HG02610 (cell line): ENCODE results near the gene TCN1.
"Not testable (repeated sequence)": the region's sequence is repeated elsewhere in the genome, so short reads cannot be mapped to it uniquely, and the experiment has no call there.

Experiments
- ATAC-seq: cut with Tn5 transposase; IDR thresholded peaks from one replicate; pipeline ENCODE4 v1.9.1; 2021; ENCODE audit warnings: mild to moderate bottlenecking, moderate library complexity; ENCODE audit not compliant: unreplicated experiment

TCN1 gene

DNA sequence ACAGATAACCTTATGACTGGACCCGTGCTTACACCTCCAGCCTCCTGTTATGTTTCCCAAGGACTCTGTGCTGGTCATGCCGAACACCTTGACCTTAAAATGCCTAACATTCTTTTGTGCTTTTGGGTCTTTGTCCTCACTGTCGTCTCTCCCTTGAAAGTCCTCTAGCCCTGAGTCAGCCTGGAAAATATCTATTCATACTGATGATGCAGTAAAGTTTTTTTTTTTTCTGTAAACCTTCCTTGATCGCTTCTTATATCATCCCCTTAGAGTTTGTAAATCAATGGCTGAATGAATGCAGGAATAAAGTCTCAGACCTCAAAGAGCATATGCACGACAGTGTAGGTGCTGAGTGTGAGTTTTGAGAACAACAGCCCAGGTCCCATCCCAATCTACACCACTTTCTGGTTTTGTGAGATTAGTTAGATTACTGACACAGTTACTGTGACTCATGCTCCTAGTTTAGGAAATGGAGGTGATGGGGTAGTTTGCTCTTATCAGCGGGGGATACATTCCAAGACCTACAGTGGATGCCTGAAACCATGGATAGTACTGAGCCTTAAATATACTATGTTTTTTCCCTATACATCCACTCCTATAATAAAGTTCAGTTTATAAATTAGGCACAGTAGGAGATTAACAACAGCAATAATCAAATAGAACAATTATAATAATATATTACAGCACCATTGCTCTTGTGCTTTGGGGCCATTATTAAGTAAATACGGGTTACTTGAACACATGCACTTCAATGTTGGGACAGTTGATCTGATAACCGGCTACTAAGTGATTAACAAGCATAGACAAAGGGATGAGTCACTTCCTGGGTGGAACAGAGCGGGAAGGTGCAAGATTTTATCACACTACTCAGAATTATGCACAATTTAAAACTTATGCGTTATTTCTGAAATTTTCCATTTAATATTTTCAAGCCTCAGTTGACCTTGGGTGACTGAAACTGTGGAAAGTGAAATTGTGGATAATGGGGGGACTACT, 8.6 kb downstream of the TCN1 start:
- no peak for ATAC-seq

DNA sequence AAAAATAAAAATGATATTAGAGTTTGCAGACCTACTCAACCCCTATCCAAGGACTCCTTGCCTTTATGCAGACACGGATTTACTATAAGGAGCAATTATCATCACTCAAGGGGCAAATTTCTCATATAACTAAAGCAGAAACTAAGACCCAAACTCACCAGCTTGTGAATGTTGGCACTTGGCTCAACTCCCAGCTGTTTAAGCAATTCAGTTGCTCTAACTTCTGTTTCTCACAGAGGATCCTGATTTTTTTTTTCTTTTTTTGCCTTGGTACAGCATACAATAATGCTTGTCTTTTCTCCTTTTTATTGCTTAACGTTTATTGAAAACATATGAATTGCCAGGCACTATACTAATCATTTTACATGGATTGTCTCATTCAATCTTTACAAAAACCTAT, 11.4 kb downstream of the TCN1 start:
- no peak for ATAC-seq

DNA sequence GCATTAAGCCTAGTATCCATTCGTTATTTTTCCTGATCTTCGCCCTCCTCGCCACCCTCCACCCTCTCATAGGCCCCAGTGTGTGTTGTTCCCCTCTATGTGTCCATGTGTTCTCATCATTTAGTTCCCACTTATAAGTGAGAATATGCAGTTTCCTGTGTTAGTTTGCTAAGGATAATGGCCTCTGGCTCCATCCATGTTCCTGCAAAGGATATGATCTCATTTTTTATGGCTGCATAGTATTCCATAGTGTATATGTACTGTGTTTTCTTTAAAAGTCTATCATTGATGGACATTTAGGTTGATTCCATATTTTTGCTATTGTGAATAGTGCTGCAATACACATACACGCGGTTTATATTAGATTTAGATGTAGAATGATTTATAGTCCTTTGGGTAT, 14.9 kb downstream of the TCN1 start:
- not testable (repeated sequence) for ATAC-seq

DNA sequence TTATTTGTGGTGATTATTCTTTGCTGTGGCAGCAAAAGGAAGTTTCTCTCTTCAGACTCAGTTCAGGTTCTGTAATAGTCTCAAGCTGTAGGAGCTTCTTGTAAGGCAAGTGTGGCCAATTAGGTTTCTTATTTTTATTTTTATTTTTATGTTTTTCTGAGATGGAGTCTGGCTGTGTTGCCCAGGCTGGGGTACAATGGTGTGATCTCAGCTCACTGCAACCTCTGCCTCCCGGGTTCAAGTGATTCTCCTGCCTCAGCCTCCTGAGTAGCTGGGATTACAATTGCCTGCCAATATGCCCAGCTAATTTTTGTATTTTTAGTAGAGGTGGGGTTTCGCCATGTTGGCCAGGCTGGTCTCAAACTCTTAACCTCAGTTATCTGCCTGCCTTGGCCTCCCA, 16.7 kb downstream of the TCN1 start:
- ATAC-seq, result not testable (repeated sequence)

GRCh38 chr11:59849129-59849528, 17.2 kb downstream of the TCN1 start:
- ATAC-seq, result no peak

DNA sequence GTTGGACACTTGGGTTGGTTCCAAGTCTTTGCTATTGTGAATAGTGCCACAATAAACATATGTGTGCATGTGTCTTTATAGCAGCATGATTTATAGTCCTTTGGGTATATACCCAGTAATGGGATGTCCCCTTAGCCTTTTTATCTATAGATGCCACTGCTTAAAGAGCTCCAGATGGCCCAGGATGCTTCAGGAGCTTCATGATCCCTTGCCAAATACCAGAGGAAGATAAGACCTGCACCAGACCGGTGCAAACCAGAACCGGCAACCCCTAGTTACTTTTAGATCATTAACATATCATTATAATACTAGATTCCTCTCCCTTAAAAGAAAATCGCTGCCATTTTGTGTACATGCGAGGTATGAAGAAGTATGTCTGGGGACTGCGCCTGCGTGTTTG, 17.8 kb downstream of the TCN1 start:
- ATAC-seq, result not testable (repeated sequence)

DNA sequence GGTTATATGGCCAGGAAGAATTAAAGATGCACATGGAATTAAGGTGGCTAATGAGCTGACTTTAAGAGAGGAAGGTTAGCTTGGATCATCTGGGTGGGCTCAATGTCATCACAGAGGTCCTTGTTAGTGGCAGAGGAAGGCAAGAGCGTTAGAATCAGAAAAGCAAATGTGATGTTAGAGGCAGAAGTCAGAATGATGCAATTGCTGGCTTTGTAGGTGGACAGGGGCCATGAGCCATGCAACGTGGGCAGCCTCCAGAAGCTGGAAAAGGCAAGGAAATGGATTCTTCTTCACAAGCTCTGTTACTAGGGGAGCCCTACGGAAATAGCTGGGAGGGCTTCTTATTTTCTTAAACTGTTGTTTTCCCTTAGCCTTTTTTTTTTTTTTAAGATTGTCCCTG, 18.7 kb downstream of the TCN1 start:
- ATAC-seq, result no peak

DNA sequence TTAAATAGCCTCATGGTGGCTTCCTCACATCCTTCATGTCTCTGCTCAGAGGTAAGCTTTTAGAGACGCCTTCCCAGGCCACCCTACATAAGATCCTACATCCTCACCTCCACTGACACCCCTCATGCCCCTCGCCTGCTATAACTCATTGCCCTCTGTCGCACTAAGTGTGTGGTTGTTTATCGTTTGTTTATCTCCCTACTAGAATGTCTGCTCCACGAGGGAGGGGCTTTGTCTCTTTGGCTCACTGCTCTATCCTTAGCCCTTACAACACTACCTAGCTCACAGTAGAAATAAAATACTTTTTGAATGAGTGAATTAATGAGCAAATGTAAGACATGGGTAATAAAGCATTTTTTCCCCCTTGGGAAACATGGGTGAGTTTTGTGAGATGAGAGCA, 19.7 kb downstream of the TCN1 start:
- ATAC-seq, result no peak

DNA sequence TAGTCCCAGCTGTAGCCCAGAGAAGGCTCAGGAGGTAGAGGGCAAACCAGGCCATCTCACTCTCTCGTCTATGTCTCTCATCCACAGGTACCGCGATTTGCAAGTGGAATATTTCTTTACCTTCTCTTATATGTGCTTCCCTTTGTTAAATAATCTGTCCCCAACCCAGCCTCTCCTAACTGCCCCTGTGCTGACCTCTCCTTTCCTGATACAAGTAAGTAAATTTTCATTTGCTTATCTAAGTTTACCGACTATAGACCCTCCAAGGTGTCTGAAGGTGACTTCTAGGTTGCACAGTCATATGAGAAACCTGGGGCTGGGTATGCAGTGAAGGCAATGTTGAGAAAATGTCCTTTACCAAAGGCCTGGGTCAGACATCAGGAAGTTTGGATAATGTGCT, 20.9 kb downstream of the TCN1 start, which contains the start of gene CBLIF:
Gene CBLIF (minus strand): TSS at position 101 of the 400 bp plus-strand sequence. CDS start 46 bp downstream, at position 55.
- no peak for ATAC-seq

DNA sequence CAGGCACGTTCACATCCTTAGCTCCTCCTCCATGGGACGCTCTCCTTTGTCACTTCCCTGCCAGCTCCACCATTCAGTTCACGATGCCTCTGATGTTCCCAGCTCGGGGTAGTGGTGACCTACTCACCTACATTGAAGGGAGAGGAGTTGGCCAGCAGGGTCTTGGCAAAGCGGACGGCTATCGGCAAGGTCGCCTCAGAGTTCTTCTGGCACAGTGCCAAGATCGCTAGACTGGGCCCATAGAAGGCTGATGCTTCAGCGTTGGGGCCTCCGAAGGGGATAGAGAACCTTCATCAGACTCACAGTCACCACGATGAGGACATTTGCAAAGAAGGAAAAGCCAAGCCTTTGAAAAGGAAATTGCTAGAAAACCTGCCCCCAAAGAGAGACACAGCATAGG, 24.0 kb downstream of the TCN1 start:
- no peak for ATAC-seq

DNA sequence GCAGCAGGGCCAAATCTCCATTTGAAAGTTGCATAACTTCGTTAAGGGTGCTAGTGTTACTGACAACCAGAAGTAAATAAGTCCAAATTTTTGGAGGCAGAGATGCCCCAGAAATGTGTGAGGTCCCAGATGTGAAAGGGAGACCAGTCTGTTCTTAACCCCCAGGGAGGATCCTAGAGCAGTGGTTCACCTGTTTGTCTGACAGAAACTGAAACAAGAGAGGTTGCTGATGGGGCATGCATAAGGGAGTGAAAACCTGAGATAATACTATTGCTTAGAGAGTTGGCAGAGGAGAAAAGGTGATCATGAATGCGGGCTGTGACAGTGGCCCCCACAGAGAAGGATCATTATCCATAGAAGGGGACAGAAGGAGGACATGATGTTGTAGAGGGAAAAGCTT, 24.8 kb downstream of the TCN1 start:
- ATAC-seq, result no peak

- ATAC-seq, result no peak
Measured at GRCh38 chr11:59839615-59840014, 26.7 kb downstream of the TCN1 start.

GRCh38 chr11:59833602-59834001, 32.7 kb downstream of the TCN1 start:
- ATAC-seq, result no peak

DNA sequence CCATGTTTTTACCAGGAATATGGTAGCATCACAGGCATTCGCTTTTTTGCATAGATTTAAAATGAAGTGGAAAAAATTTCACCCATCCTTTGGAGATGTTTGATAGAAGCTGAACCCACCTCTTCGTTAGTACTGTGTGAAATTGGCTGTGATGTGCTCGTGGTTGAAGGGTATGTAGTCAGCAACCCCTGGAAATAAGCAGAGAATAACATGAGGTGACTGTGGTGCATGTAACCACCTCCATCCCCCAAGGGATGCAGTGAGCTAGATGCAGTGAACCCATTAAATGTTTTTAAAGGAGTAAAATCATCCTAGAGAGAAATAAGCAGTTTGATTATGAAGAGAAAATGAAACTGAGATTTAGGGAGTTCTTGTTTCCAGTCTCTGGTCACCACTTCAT, 36.9 kb downstream of the TCN1 start:
- no peak for ATAC-seq

DNA sequence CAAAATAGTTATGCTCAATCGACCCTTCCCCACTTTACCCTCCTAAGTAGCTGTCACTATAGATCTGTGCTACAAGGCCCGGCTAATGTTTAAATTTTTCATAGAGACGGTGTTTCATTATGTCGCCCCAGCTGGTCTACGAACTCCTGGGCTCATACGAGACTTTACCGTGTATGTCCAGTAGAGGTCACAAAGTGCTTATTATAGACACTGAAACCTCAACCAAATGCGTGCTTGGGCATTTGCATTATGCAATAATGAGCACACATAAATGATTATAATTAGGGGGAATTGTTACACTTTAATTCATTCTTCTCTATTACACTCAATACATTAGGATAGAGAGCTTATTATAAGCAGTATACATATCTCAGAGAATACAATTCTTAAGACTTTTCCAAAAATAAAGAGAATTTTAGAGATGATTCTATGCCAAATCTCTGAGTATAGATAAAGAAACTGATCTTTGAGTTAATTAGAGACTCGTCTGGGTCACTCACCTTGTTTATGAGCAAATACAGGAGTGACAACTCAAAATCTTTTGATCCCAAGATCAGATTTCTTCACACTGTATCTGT, 43.2 kb downstream of the TCN1 start:
- ATAC-seq, result peak; percentile 82

DNA sequence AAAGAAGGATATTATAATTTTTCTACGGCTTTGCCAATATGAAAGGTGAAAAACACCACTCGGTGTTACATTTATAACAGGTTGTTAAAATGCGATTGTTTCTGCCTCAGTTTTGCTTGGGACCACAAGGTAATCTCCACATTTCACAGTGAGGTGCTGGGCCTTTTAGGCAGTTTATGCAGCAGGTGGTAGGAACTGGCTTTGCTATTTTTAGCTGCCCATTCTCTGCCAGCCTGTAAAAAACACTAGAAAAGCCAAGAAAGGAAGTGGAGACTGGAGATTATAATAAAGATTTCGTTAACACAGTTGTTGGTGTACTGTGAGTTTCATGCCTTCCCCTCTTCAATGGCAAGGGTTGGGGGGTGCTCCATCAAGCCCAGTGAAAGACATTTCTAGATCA, 47.7 kb downstream of the TCN1 start:
- ATAC-seq, result no peak

- not testable (repeated sequence) for ATAC-seq
Measured at GRCh38 chr11:59816434-59816833, 49.9 kb downstream of the TCN1 start.

DNA sequence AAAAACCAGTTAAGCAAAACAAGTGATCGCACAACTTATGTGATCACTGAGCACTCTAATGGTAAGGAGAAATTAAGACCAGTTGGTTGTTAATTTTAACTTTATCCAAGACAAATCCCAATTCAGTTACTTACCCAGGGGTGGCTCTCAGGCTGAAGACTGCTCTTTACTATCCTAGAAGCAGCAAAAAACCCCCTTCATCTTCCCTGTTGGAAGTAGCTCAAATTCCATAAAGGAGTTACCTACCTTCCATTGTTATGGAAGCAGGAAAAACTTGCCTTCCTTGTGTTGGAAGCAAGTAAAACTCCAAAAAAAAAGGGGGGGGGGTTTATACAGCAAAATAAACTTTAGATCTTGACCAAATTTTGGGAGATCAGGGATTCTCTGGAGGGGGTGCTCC, 50.5 kb downstream of the TCN1 start:
- ATAC-seq, result no peak

GRCh38 chr11:59814021-59814420, 52.3 kb downstream of the TCN1 start:
- no peak for ATAC-seq

- ATAC-seq, result no peak
Measured at GRCh38 chr11:59813364-59813763, 52.9 kb downstream of the TCN1 start.

- no peak for ATAC-seq
Measured at GRCh38 chr11:59812220-59812619, 54.1 kb downstream of the TCN1 start.

DNA sequence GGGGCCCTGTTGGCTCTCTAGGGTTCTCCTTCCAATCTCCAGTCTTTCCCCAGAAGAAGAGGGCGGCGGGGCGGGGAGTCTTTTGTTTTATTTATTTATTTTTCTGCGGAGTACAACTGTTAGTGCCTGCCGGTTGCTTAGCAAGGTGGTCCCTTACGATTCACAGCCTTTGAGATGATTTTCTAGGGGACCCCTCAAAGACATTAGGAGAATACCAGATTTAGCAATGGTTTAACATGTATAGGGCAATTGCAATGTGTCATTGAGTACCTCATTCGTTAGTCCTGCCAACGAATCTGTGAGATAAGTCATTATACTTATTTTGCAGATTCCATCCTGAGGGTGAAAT, 55.4 kb downstream of the TCN1 start:
- ATAC-seq, result no peak
